HG03066 (cell line): ENCODE measurements around the gene TXNL4A.

Experiments used
- ATAC-seq: cut with Tn5 transposase; IDR thresholded peaks from one replicate; pipeline ENCODE4 v1.9.1; 2021; ENCODE audit warnings: low read depth; ENCODE audit not compliant: unreplicated experiment

The TXNL4A gene

DNA sequence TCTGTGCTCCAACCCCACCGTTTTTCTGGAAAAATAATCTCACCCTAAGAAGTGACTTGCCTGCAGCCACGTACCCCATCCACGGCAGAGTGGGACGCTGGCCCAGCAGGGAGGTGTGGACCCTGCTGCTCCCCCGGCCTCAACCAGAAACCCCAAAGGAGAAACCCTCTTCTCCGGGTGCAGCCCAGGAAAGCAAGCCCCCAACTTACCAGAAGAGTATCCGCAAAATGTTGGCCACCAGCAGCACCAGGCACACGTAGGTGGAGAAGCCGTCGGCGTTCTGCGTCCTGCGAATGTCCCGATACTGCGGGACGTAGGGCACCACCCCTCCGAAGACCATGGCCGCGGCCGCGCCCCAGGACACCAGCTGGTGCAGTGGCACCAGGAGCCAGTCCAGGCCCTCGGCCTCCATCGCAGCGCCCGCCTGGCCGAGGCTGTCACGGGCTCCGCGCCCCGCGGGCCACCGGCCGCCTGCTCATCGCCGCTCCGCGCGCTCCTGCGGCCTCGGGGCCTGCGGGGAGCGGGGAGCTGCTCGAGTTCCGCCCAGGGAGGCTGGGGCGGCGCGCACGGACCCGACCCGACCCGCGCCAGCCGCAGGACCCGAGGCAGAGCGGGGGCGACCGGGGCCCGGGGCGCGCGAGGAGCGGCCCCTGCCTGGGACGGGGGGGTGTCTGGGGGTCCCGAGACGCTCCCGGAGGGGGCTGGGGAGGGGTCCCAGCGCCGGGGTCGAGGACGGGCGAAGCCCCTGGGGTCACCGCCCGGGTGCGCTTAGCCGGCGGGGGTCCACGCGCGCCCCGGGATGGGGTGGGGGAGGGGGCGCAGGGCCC lies 37.6 kb downstream of the TXNL4A start:
- no peak for ATAC-seq

DNA sequence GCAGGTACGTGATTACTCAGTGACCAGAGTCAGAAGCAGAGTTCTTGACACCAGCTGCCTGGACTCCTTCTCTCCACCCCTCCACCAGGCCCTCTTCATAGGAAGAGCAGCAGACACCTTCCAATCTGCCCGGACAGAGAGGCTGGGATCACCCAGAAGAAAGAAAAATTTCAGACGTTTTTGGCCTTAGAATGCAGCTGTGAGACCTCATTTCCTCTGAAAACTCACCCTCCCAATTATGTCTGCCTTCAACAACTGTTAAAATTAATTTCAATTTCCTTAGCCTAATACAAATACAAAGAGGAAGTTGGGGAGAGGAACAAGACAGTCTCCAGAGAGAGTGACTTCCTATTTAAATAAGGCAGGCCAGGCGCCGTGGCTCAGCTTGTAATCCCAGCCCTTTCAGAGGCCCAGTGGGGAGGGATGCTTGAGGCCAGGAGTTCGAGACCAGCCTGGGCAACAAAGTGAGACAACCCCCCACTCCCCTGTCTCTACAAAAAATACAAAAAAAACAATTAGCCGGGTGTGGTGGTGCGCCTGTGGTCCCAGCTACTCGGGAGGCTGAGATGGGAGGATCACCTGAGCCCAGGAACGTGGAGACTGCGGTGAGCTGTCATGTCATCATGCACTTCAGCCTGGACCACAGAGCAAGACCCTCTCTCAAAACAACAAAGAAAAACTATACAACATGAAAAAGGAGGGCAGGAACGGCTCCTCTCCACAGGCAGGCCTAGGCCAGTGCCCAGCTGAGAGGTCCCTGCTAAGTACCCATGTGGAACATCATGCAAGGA lies 38.5 kb downstream of the TXNL4A start:
- no peak for ATAC-seq

GRCh38 chr18:79948719-79949411 lies 39.5 kb downstream of the TXNL4A start:
- no peak for ATAC-seq

- no peak for ATAC-seq
Measured at GRCh38 chr18:79947881-79948610, 40.3 kb downstream of the TXNL4A start.

- ATAC-seq = no peak
Measured at GRCh38 chr18:79947054-79947755, 41.2 kb downstream of the TXNL4A start.

GRCh38 chr18:79945118-79946042 lies 43.0 kb downstream of the TXNL4A start:
- no peak for ATAC-seq

DNA sequence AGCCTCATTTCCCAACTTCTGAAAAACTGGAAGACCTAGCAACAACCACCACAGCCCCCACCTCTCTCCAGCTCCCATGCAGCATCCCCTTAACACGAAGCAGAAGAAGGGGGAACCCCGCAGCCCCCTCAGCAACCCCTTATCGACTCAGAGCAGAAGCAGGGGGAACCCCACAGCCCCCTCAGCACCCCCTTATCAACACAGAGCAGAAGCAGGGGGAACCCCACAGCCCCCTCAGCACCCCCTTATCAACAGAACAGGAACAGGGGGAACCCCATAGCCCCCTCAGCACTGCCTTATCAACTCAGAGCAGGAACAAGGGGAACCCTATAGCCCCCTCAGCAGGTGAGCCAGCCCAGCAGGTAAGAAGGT lies 43.6 kb downstream of the TXNL4A start:
- ATAC-seq = no peak

GRCh38 chr18:79944126-79944731 lies 44.1 kb downstream of the TXNL4A start:
- no peak for ATAC-seq

- no peak for ATAC-seq
Measured at GRCh38 chr18:79943608-79944125, 44.7 kb downstream of the TXNL4A start.

DNA sequence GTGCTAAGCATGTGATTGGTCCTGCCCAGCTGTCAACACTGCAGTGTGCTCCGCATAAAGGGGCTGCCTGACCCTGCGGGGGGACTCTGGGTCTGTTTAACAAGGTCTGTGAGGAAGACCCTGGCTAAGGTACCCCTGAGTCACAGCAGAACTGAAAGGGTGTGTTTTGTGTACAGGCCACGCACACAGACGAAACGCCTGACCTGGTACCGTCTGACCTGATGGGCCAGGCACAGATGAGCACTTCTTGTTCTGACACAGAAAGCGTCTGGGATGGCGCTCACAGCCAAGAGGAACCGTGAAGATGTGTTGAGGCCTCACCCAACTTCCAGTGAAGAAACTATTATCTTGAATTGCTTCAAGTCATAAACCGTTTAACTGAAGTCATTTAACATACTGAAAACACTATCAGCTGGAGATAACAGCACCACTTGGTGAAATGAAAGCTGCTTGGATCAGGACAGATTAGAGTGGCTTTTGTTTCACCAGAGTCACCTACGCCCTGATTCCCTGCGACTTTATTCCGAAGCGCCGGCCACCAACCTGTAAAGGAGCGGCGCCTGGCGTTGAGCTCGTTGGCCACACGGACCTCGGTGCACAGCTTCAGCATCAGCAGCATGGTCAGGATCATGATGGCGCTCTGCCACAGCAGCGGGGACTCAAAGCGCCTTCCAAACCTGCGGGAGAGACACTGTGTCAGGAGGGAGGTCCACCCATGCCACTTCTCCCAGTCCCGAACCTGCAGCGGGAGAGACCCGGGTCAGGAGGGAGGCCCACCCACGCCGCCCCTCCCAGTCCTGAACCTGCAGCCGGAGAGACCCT lies 45.4 kb downstream of the TXNL4A start:
- ATAC-seq = no peak

GRCh38 chr18:79942211-79942610 lies 46.2 kb downstream of the TXNL4A start:
- ATAC-seq = no peak

- no peak for ATAC-seq
Measured at GRCh38 chr18:79941473-79942119, 46.8 kb downstream of the TXNL4A start.

GRCh38 chr18:79940814-79941472 lies 47.4 kb downstream of the TXNL4A start:
- no peak for ATAC-seq

DNA sequence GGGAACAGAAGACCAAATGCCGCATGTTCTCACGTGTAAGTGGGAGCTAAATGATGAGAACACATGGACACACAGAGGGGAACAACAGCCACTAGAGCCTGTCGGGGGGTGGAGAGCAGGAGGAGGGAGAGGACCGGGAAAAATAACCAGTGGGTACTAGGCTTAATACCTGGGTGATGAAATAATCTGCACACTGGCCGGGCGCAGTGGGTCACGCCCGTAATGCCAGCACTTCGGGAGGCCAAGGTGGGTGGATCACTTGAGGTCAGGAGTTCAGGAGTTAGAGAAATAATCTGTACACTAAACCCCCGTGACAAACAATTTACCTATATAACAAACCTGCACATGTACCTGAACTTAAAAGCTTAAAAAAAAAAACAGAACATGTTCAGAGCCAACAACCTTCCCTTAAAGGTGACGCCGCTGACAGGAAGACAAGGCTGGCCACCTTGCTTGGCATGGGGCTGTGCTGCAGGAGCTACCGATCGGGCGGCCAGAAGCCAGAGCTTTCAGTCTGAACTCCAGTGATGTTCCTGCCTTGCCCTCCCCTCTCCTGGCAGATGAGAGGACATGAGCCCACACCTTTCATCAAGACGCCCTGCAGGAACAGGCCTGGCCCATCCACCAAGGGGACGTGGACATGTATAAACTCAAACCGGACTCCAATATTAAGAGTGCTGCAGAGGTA lies 48.1 kb downstream of the TXNL4A start:
- no peak for ATAC-seq

DNA sequence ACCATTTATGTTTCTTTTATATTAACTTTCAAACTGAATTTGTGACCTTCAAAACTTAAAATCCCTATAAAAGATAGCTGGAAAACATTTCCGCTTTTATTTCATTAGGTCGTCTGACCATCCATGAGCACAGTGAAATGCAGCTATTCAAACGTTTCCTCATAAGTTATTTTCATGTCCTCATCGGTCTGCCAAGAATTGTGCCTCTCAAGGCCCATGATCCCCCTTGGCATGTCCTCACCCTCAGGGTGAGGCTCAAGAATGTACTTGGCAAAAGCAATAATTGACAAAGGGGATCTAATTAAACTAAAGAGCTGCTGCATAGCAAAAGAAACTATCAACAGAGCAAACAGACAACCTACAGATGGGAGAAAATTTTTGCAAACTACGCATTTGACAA lies 49.3 kb downstream of the TXNL4A start:
- ATAC-seq = no peak

DNA sequence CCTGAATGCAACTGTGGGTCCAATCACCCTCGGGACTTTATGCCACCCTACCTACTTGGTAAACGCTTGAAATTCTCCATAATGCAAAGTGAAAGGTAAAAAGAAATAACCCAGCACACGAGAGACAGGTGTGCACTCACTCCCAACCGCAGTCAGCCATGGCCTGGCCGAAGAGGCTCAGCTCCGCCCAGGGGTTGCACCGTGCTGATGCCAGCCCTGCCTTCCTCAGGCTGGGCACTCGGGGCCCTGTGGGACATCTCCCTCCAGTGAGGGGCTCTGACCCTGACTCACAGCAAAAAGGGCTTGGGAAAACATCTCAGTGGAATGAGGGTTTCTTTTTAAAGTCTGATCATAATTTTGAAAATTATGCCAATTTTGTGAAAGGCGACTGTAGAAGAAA lies 50.2 kb downstream of the TXNL4A start:
- no peak for ATAC-seq
